GM12801 (cell line): Measurements from ENCODE around the gene LGMN.

Experiments
- TF ChIP-seq, protein P1 (sequence below): IDR thresholded peaks from one replicate; pipeline ENCODE4 v1.5.1; 2011; ENCODE audit warnings: control low read depth; ENCODE audit not compliant: insufficient read length; ENCODE audit errors: extremely low read depth

The LGMN gene

DNA sequence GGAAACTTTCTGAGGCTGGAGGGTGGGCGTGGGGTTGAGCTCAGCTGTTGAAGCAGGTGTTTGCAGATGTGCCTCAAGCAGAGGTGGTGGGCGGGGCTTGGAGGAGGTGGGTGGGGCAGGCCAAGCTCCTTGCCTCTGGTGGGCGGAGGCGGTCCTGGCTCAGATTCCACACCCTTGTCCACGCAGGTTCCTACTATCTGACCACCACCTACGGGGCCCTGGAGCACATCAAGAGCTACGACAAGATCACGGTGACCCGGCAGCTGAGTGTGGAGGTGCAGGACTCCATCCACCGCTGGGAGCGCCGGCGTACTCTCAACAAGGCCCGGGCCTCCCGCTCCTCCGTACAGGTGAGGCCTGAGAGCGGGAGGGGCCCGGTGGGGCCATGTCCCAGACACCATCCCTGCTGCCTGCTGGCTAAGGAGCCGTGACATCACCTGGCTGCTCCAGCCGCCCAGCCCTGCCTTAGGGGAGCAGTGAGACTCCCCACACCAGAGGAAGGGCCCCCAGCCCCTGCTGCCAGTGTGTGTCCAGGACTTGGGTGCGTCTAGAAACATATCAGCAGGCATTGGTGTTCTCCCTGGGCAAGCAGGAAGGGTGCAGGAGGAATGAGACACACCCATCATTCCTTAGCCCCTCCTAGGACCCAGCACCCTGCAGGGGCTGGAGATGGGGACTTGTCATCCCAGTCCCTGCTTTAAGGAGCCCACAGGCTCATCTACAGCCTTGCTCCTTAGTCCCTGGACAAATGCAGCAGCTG is 63.4 kb downstream of the LGMN start:
- TF ChIP-seq, protein P1, sequence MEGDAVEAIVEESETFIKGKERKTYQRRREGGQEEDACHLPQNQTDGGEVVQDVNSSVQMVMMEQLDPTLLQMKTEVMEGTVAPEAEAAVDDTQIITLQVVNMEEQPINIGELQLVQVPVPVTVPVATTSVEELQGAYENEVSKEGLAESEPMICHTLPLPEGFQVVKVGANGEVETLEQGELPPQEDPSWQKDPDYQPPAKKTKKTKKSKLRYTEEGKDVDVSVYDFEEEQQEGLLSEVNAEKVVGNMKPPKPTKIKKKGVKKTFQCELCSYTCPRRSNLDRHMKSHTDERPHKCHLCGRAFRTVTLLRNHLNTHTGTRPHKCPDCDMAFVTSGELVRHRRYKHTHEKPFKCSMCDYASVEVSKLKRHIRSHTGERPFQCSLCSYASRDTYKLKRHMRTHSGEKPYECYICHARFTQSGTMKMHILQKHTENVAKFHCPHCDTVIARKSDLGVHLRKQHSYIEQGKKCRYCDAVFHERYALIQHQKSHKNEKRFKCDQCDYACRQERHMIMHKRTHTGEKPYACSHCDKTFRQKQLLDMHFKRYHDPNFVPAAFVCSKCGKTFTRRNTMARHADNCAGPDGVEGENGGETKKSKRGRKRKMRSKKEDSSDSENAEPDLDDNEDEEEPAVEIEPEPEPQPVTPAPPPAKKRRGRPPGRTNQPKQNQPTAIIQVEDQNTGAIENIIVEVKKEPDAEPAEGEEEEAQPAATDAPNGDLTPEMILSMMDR, result no peak

DNA sequence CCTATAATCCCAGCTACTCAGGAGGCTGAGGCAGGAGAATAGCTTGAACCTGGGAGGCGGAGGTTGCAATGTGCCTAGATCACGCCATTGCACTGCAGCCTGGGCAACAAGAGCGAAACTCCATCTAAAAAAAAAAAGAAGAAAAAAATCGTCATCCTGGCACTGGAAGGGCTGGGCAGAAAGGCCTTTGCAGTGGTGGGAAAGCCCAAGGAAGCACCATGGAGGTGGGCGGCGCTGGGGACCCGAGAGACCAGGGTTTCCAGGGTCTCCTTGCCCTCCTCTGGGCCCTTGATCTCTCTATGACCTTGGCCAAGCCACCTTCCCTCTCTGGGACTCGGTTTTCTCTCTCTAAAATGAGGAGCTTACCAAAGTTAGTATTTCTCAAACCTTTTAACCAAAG is 65.4 kb downstream of the LGMN start:
- TF ChIP-seq, protein P1, result no peak

DNA sequence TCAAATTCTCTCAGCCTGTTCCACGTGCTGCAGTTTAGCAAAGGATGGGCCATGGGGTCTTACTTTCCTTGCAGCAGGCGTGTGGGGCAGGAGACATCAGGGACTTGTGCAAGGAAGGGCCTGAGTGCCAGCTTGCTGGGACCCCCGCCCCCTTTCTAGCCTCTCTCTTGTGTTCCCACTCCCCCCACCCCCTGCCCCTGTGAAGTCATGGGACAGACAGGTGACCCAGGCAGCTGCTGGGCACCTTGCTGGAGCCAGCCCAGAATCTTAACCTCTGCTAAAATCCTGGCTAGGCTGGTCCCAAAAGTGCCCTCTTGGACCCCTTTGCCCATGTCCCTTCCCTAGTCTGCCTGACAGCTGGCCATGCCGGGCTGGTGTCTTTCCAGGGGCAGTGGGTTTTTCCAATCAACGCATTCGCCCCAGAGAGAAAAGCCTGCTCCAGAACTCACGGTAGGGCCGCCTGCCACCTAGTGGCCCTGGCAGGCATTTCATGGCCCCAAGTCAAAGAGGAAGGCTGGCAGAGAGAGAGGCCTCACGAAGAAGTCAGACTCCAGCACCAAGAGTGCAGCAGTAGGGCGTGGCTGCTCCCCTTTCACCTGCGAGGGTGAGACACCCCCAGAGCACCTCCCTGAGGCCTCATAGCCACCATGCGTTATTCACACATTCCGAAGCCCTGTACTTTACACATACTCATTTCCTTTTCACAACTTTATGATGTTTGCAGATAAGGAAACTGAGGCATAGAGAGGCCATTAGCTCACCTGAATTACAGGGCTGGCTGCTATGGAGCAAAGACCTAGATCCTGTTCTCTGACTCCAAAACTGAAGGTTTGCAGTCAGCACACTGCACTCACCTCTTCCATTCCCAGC is 67.4 kb downstream of the LGMN start:
- TF ChIP-seq, protein P1, result peak; percentile 36

DNA sequence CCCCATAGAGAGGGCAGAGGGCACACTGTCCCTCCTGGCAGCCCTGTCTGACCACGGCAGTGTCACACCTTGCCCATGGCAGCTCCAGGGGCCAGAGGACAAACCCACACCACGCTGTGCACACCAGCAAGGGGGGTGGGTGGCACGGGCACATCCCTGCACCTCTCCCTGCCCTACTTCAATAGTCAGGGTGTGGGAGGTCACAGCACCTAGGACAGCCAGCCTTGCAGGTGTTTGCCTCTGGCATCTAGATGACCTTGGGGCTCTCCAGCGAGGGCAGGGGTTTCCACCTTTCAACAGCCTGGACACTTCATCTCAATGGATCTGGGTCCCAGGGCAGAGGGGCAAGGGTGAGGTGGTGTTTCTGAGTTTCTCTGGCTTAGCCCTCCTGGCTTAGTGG is 69.2 kb downstream of the LGMN start:
- TF ChIP-seq, protein P1, result no peak

DNA sequence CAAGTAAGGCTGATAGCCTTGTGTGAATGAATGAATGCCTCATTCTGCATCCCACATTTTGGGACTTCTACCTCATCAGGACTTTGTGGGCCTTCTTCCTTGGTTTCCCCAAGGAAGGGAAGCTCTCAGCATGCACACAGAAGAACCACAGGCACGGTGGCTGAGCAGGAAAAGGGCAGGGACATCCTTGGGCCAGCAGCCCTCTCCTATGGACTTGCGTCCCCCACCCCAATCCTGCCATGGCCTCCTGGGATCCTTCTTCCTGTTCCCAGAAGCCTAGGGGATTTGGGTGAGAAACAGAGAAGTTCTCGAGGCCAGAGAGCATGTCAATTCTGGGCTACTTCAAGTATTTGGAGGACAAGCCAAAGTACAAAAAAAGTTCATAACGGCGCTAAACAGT is 69.7 kb downstream of the LGMN start:
- TF ChIP-seq, protein P1, result no peak

DNA sequence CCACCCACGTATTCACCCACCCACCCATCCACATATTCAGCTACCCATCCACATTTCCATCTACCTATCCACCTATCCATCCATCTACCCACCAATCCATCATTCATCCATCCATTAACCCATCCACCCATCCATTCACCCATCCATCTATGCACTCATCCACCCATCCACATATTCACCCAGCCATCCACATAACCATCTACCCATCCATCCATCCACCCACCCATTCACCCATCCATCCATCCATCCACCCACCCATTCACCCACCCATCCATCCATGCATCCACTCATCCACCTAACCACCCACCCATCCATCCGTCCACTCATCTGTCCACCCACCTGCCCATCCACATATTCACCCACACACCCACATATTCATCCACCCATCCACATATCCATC is 70.5 kb downstream of the LGMN start:
- TF ChIP-seq, protein P1, result no peak

DNA sequence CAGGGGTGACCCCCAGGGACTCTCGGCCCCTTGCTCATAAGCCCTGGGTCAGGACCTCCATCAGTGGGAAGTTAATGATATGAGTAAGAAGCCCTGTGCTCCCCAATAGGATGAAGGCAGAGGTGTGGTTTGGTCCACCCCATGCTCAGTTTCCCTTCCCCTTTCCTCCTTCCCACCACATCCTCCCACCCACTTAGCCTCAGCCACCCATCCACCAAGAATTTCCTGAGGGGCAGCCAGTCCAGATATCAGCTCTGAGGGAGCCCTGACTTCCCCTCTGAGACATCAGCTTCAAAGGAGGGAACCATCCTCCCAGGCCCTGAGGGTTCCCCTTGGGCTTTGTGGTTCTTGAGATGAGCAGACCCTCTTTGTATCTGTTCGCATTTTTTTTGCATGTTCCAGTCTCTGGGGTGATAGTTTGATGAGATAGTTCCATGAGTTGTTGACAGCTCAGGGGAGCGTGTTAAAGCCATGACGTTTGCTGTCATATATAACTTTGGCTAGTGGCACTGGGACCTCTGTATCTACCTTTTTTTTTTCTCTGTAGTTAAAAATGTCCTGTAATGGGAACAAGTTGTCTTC is 71.2 kb downstream of the LGMN start:
- TF ChIP-seq, protein P1, result no peak
